GM18858 (cell line): ENCODE measurements around the gene UGT1A6.
"Not testable (repeated sequence)": the region's sequence is repeated elsewhere in the genome, so short reads cannot be mapped to it uniquely, and the experiment has no call there.

Experiments
- ATAC-seq: cut with Tn5 transposase; IDR thresholded peaks from one replicate; pipeline ENCODE4 v1.9.1; 2021; ENCODE audit not compliant: unreplicated experiment

UGT1A6 gene

GRCh38 chr2:233684640-233685039 lies 8.1 kb upstream of the UGT1A6 start:
- no peak for ATAC-seq

- ATAC-seq, result no peak
These were observed 5.8 kb upstream of the UGT1A6 start for GRCh38 chr2:233686928-233687327.

- no peak for ATAC-seq
These were observed 4.3 kb upstream of the UGT1A6 start for GRCh38 chr2:233688341-233688740.

GRCh38 chr2:233689031-233689430 lies 3.7 kb upstream of the UGT1A6 start:
- no peak for ATAC-seq

GRCh38 chr2:233689501-233689900 lies 3.2 kb upstream of the UGT1A6 start:
- ATAC-seq, result no peak

- no peak for ATAC-seq
These were observed 2.2 kb upstream of the UGT1A6 start for GRCh38 chr2:233690444-233690843.

GRCh38 chr2:233691443-233692433 lies 952 bp upstream of the UGT1A6 start:
- no peak for ATAC-seq

- no peak for ATAC-seq
These were observed 1.3 kb downstream of the UGT1A6 start for GRCh38 chr2:233693963-233694362.

- ATAC-seq, result no peak
These were observed 6.0 kb downstream of the UGT1A6 start for GRCh38 chr2:233698740-233699139.

GRCh38 chr2:233699424-233700027 lies 6.8 kb downstream of the UGT1A6 start:
- no peak for ATAC-seq

- no peak for ATAC-seq
These were observed 7.4 kb downstream of the UGT1A6 start for GRCh38 chr2:233700028-233700635.

- not testable (repeated sequence) for ATAC-seq
These were observed 8.2 kb downstream of the UGT1A6 start for GRCh38 chr2:233700842-233701241.

- ATAC-seq, result no peak
These were observed 9.5 kb downstream of the UGT1A6 start for GRCh38 chr2:233702238-233702637.

- no peak for ATAC-seq
These were observed 13.3 kb downstream of the UGT1A6 start for GRCh38 chr2:233705911-233706506.

- no peak for ATAC-seq
These were observed 14.0 kb downstream of the UGT1A6 start for GRCh38 chr2:233706720-233707119.

- no peak for ATAC-seq
These were observed 15.4 kb downstream of the UGT1A6 start for GRCh38 chr2:233707940-233708644.

GRCh38 chr2:233708942-233709341 lies 16.3 kb downstream of the UGT1A6 start:
- no peak for ATAC-seq

- ATAC-seq, result no peak
These were observed 18.8 kb downstream of the UGT1A6 start for GRCh38 chr2:233711312-233712008.

GRCh38 chr2:233712611-233713261 lies 20.0 kb downstream of the UGT1A6 start, which contains the start of gene UGT1A5:
Gene UGT1A5 (plus strand): TSS chr2:233712907. CDS start chr2:233712992, 85 bp downstream.
- ATAC-seq, result no peak

GRCh38 chr2:233713262-233713615 lies 20.5 kb downstream of the UGT1A6 start:
- ATAC-seq, result no peak
